Gastrocnemius medialis (tissue), 4 donors: Measurements from ENCODE around the gene GPR158. TPM values are rescaled to one million over a fixed set of nuclear protein-coding genes. Genes with fewer than 3 reads are reported as not detected.

ENCODE experiments used
- ATAC-seq, 2 donors: fragments of 150-250 bp; one replicate each; pipeline ENCODE4 v1.9.1; 2016
- DNase-seq, 2 donors: peaks; one replicate each; pipeline ENCODE4 v3.0.0-alpha.2; 2019
- H3K27ac ChIP-seq, 4 donors: fragments of 200-600 bp; sonication (generic); 1 replicate in 1 of 4; 2 replicates in 3 of 4; pipeline ENCODE4 v1.5.1; 2016 to 2018; ENCODE audit warnings: mild to moderate bottlenecking in 2 of 4, moderate library complexity in 1 of 4
- H3K27me3 ChIP-seq, 3 donors: fragments of 200-600 bp; sonication (generic) in 2 of 3; 1 replicate in 1 of 3; 2 replicates in 2 of 3; pipeline versions ENCODE4 v1.5.1 to v1.6.0; 2016 to 2019; ENCODE audit warnings: mild to moderate bottlenecking in 1 of 3, moderate library complexity in 1 of 3
- H3K36me3 ChIP-seq, 2 donors: fragments of 200-600 bp; sonication (generic) in 1 of 2; one replicate each; pipeline ENCODE4 v1.5.1; 2017 to 2018
- H3K4me1 ChIP-seq, 2 donors: fragments of 200-600 bp; sonication (generic) in 1 of 2; one replicate each; pipeline ENCODE4 v1.5.1; 2016 to 2017; ENCODE audit warnings: mild to moderate bottlenecking in 2 of 2
- H3K4me3 ChIP-seq, 4 donors: fragments of 200-600 bp; sonication (generic) in 3 of 4; 1 replicate in 1 of 4; 2 replicates in 3 of 4; pipeline ENCODE4 v1.5.1; 2016 to 2019; ENCODE audit warnings: mild to moderate bottlenecking in 2 of 4
- H3K9me3 ChIP-seq, 3 donors: fragments of 200-600 bp; sonication (generic) in 2 of 3; 1 replicate in 1 of 3; 2 replicates in 2 of 3; pipeline ENCODE4 v1.5.1; 2016 to 2019
- CTCF ChIP-seq, 5 experiments: fragments of 450-650 bp in 3 of 5; fragments of 200-600 bp in 2 of 5; sonication (generic) in 2 of 5; IDR thresholded peaks in 4 of 5; conservative IDR thresholded peaks in 1 of 5; 1 replicate in 4 of 5; 2 replicates in 1 of 5; pipeline ENCODE4 v1.5.1; 2016 to 2019; ENCODE audit warnings: antibody characterized with exemption in 5 of 5, mild to moderate bottlenecking in 3 of 5, moderate library complexity in 3 of 5
- POLR2A ChIP-seq, 2 donors: fragments of 450-650 bp; IDR thresholded peaks; one replicate each; pipeline ENCODE4 v1.6.1; 2017; ENCODE audit warnings: antibody characterized with exemption in 2 of 2, mild to moderate bottlenecking in 2 of 2, moderate library complexity in 2 of 2
- in situ Hi-C, 4 donors: fragments of 200-750 bp; cut with MboI; loops; one replicate each; pipeline versions ENCODE4 v1.15.0 to v1.8.0; 2017; ENCODE audit warnings: low sequenced_read_pairs in 4 of 4
- intact Hi-C: fragments of 100-400 bp; cut with DNase I; formaldehyde crosslinking; loops from one replicate; pipeline ENCODE4 v1.15.1; 2023; ENCODE audit warnings: low total_unique reads
- total RNA-seq, 4 donors: library from RNA; depleted of rRNA; stranded (reverse); fragments of >200 nt; gene quantifications; one replicate each; pipeline versions ENCODE4 v1.1.0 to v1.2.3, GENCODE V29; 2016

The GPR158 gene
- total RNA-seq, 4 donors from 2014 or later = 0.04 TPM; not detected in 3

GRCh38 chr10:25294032-25294926, 119.5 kb downstream of the GPR158 start:
- intact Hi-C loops = no loop called here
- Histone ChIP-seq H3K4me1 (no peaks in the 10 kb centered on the region), H3K9me3 (no peaks in the 10 kb centered on the region), H3K4me3 (no peak overlapping the region), H3K27me3 (no peaks in the 10 kb centered on the region), H3K36me3 (no peaks in the 10 kb centered on the region), H3K27ac (no peak overlapping the region)
- DNase-seq (no peak), ATAC-seq (no peak)
- TF ChIP-seq CTCF (IDR thresholded peaks at IDR 0.05 in 4 of 5, conservative IDR thresholded peaks at IDR 0.05 in 1 of 5) (no peak), POLR2A (IDR thresholded peaks at IDR 0.05) (no peak)
- in situ Hi-C loops = no loop called here

GRCh38 chr10:25296324-25296723, 121.5 kb downstream of the GPR158 start:
- intact Hi-C loops = no loop called here
- TF ChIP-seq POLR2A (IDR thresholded peaks at IDR 0.05) = no peak
- ATAC-seq (no peak), DNase-seq (no peak)
- Histone ChIP-seq H3K9me3 (no peaks in the 10 kb centered on the region), H3K27me3 (no peaks in the 10 kb centered on the region), H3K36me3 (no peaks in the 10 kb centered on the region), H3K4me1 (no peaks in the 10 kb centered on the region), H3K27ac (no peak overlapping the region), H3K4me3 (no peak overlapping the region)
- in situ Hi-C loops = no loop called here

- H3K27ac ChIP-seq = no peak overlapping the region
- no peaks in the 10 kb centered on the region for H3K36me3 ChIP-seq
- DNase-seq = no peak
These were observed 122.7 kb downstream of the GPR158 start for GRCh38 chr10:25297466-25297865.

GRCh38 chr10:25300073-25300472, 125.3 kb downstream of the GPR158 start:
- in situ Hi-C loops = no loop called here

More at GRCh38 chr10:25297466-25297865, 122.7 kb downstream of the GPR158 start:
- in situ Hi-C loops (no loop called here), intact Hi-C loops (no loop called here)
- no peaks in the 10 kb centered on the region for H3K9me3 ChIP-seq
- H3K4me1 ChIP-seq = no peaks in the 10 kb centered on the region
- no peak overlapping the region for H3K4me3 ChIP-seq
- TF ChIP-seq CTCF (IDR thresholded peaks at IDR 0.05 in 4 of 5, conservative IDR thresholded peaks at IDR 0.05 in 1 of 5) (no peak), POLR2A (IDR thresholded peaks at IDR 0.05) (no peak)
- no peaks in the 10 kb centered on the region for H3K27me3 ChIP-seq
- ATAC-seq = no peak

More at GRCh38 chr10:25300073-25300472, 125.3 kb downstream of the GPR158 start:
- Histone ChIP-seq H3K9me3 (no peaks in the 10 kb centered on the region), H3K36me3 (no peaks in the 10 kb centered on the region), H3K27ac (no peak overlapping the region), H3K4me1 (no peaks in the 10 kb centered on the region), H3K27me3 (no peaks in the 10 kb centered on the region), H3K4me3 (no peak overlapping the region)
- intact Hi-C loops = no loop called here
- DNase-seq = no peak
- no peak for ATAC-seq
- no peak for TF ChIP-seq POLR2A (IDR thresholded peaks at IDR 0.05)
- no peak for TF ChIP-seq CTCF (IDR thresholded peaks at IDR 0.05 in 4 of 5, conservative IDR thresholded peaks at IDR 0.05 in 1 of 5)
